Stimulated activated CD4-positive, alpha-beta T cell treated with anti-CD3 and anti-CD28 coated beads, TNF-alpha, amount 100 ng/mL, for 1 hour (primary cell): ENCODE data around the gene BBX.
"Not testable (repeated sequence)": the region's sequence is repeated elsewhere in the genome, so short reads cannot be mapped to it uniquely, and the experiment has no call there.

Source experiments
- DNase-seq, 3 donors: peaks; one replicate each; pipeline ENCODE4 v3.0.0-alpha.2; 2020; ENCODE audit warnings: low read depth in 3 of 3, low spot score in 1 of 3

BBX gene

GRCh38 chr3:107682580-107682979 lies 159.8 kb downstream of the BBX start:
- no peak for DNase-seq

GRCh38 chr3:107683447-107683846 lies 160.7 kb downstream of the BBX start:
- no peak for DNase-seq

GRCh38 chr3:107684431-107684925 lies 161.7 kb downstream of the BBX start:
- no peak for DNase-seq

GRCh38 chr3:107685383-107685782 lies 162.6 kb downstream of the BBX start:
- no peak for DNase-seq

GRCh38 chr3:107687056-107687581 lies 164.4 kb downstream of the BBX start:
- no peak for DNase-seq

- no peak for DNase-seq
These were observed 166.6 kb downstream of the BBX start for GRCh38 chr3:107689355-107689754.

GRCh38 chr3:107690522-107691138 lies 167.9 kb downstream of the BBX start:
- no peak for DNase-seq

GRCh38 chr3:107691984-107692383 lies 169.2 kb downstream of the BBX start:
- not testable (repeated sequence) for DNase-seq

GRCh38 chr3:107697348-107697747 lies 174.6 kb downstream of the BBX start:
- not testable (repeated sequence) for DNase-seq

- not testable (repeated sequence) for DNase-seq
These were observed 175.1 kb downstream of the BBX start for GRCh38 chr3:107697855-107698254.

GRCh38 chr3:107699682-107700081 lies 176.9 kb downstream of the BBX start:
- no peak for DNase-seq

- no peak for DNase-seq
These were observed 178.5 kb downstream of the BBX start for GRCh38 chr3:107701299-107701698.

GRCh38 chr3:107704477-107704876 lies 181.7 kb downstream of the BBX start:
- DNase-seq, result no peak

- no peak for DNase-seq
These were observed 182.3 kb downstream of the BBX start for GRCh38 chr3:107705046-107705445.

GRCh38 chr3:107710851-107711250 lies 188.1 kb downstream of the BBX start:
- no peak for DNase-seq

- DNase-seq, result no peak
These were observed 194.0 kb downstream of the BBX start for GRCh38 chr3:107716734-107717133.

GRCh38 chr3:107718547-107718946 lies 195.8 kb downstream of the BBX start:
- DNase-seq, result no peak

GRCh38 chr3:107727102-107727501 lies 204.3 kb downstream of the BBX start:
- no peak for DNase-seq

GRCh38 chr3:107729686-107730085 lies 206.9 kb downstream of the BBX start:
- no peak for DNase-seq

GRCh38 chr3:107734317-107734716 lies 211.6 kb downstream of the BBX start:
- DNase-seq, result no peak

- no peak for DNase-seq
These were observed 215.2 kb downstream of the BBX start for GRCh38 chr3:107737914-107738313.

- no peak for DNase-seq
These were observed 215.9 kb downstream of the BBX start for GRCh38 chr3:107738486-107739183.
